HCT116 (cell line): ENCODE data around the gene VPS37B. TPM values are rescaled to one million over a fixed set of nuclear protein-coding genes. Genes with fewer than 3 reads are reported as not detected.

ENCODE experiments used
- ATAC-seq: fragments of 200-7000 bp; cut with Tn5 transposase; 2 replicates; pipeline ENCODE4 v1.9.1; 2020; ENCODE audit warnings: mild to moderate bottlenecking, moderate library complexity
- BruUV-seq: library from RNA; stranded (reverse); fragments of 400-500 nt; replicated peaks from 2 replicates; lab custom pipeline; 2021; lab: Mats Ljungman, UMichigan
- CTCF ChIA-PET: fragments of 300-600 bp; sonication (Branson Sonifier 250); formaldehyde crosslinking; loops from one replicate; lab custom pipeline; 2021; ENCODE audit warnings: antibody characterized with exemption; lab: Charles Lee
- POLR2A ChIA-PET: fragments of 300-600, 350-600 bp; sonication (Branson Sonifier 250); formaldehyde crosslinking; loops from one replicate; lab custom pipeline; 2021; ENCODE audit warnings: antibody characterized with exemption; lab: Charles Lee
- RAD21 ChIA-PET, 2 experiments: fragments of 300-600 bp; sonication (Branson Sonifier 250); formaldehyde crosslinking; loops; one replicate each; lab custom pipeline; 2023; ENCODE audit warnings: low total read pairs in 2 of 2; ENCODE audit not compliant: uncharacterized antibody in 2 of 2, unreplicated experiment in 2 of 2, low non-redundant PET in 1 of 2; lab: Charles Lee
- DNase-seq: peaks from one replicate; pipeline ENCODE4 v3.0.0-alpha.2; 2010; ENCODE audit warnings: low read depth, low spot score
- H2AFZ ChIP-seq: fragments of 200-600 bp; shearing (Covaris generic), sonication (generic); 2 replicates; pipeline ENCODE4 v1.6.1; 2017; ENCODE audit warnings: low read depth, mixed run types, mixed read lengths, antibody characterized with exemption, low read length; ENCODE audit not compliant: poor library complexity, severe bottlenecking
- H3K27ac ChIP-seq: 2 replicates; pipeline ENCODE4 v1.5.1; 2012; ENCODE audit warnings: low read depth, low read length
- H3K27me3 ChIP-seq: fragments of 200-600 bp; sonication (generic); 2 replicates; pipeline ENCODE4 v1.6.1; 2016; ENCODE audit warnings: mixed run types, low read length, mixed read lengths; ENCODE audit not compliant: insufficient read depth
- H3K36me3 ChIP-seq, 2 experiments: fragments of 200-500 bp in 1 of 2; fragments of 200-600 bp in 1 of 2; sonication (Bioruptor generic) in 1 of 2; sonication (generic) in 1 of 2; 2 replicates each; pipeline versions ENCODE4 v1.5.1 to v1.6.1; 2014 to 2016; ENCODE audit warnings: low read length in 2 of 2, inconsistent platforms in 1 of 2, mixed read lengths in 1 of 2, mixed run types in 1 of 2; ENCODE audit not compliant: insufficient read depth in 2 of 2, control insufficient read depth in 1 of 2
- H3K4me1 ChIP-seq, 2 experiments: fragments of 200-600 bp in 1 of 2; sonication (generic) in 1 of 2; 2 replicates each; pipeline versions ENCODE4 v1.5.1 to v1.6.1; 2012 to 2017; ENCODE audit warnings: low read length in 2 of 2, inconsistent platforms in 1 of 2, mild to moderate bottlenecking in 1 of 2, mixed read lengths in 1 of 2, mixed run types in 1 of 2, moderate library complexity in 1 of 2; ENCODE audit not compliant: insufficient read depth in 2 of 2, control insufficient read depth in 1 of 2
- H3K4me2 ChIP-seq: fragments of 200-600 bp; sonication (generic); 2 replicates; pipeline ENCODE4 v1.6.1; 2017; ENCODE audit warnings: mixed run types, low read length, mixed read lengths
- H3K4me3 ChIP-seq, 2 experiments: fragments of 200-600 bp in 1 of 2; sonication (generic) in 1 of 2; replicated peaks in 1 of 2; 2 replicates each; pipeline ENCODE4 v1.5.1; 2011 to 2016; ENCODE audit warnings: low read length in 2 of 2, control low read depth in 1 of 2, low read depth in 1 of 2, mild to moderate bottlenecking in 1 of 2, mixed read lengths in 1 of 2, mixed run types in 1 of 2
- H3K79me2 ChIP-seq: fragments of 200-600 bp; sonication (generic); 2 replicates; pipeline ENCODE4 v1.6.1; 2017; ENCODE audit warnings: mild to moderate bottlenecking, mixed run types, low read length, moderate library complexity, mixed read lengths; ENCODE audit not compliant: insufficient read depth
- H3K9ac ChIP-seq: fragments of 200-600 bp; sonication (generic); 2 replicates; pipeline ENCODE4 v1.6.1; 2016; ENCODE audit warnings: low read length, mixed read lengths
- H3K9me2 ChIP-seq: fragments of 200-600 bp; sonication (generic), shearing (Covaris generic); 2 replicates; pipeline ENCODE4 v1.6.1; 2017; ENCODE audit warnings: mixed run types, mild to moderate bottlenecking, moderate library complexity; ENCODE audit not compliant: insufficient read depth
- H3K9me3 ChIP-seq, 2 experiments: fragments of 200-500 bp in 1 of 2; fragments of 200-600 bp in 1 of 2; sonication (Bioruptor generic) in 1 of 2; sonication (generic) in 1 of 2; 2 replicates each; pipeline ENCODE4 v1.6.1; 2014 to 2017; ENCODE audit warnings: low read length in 2 of 2, mixed read lengths in 2 of 2, inconsistent platforms in 1 of 2, low read depth in 1 of 2, mild to moderate bottlenecking in 1 of 2, mixed run types in 1 of 2, moderate library complexity in 1 of 2; ENCODE audit not compliant: control insufficient read depth in 1 of 2, insufficient read depth in 1 of 2
- H4K20me1 ChIP-seq: fragments of 200-600 bp; sonication (generic), shearing (Covaris generic); 2 replicates; pipeline ENCODE4 v1.6.1; 2017; ENCODE audit warnings: mixed run types, mild to moderate bottlenecking, moderate library complexity; ENCODE audit not compliant: insufficient read depth
- ATF3 ChIP-seq: IDR thresholded peaks from 2 replicates; pipeline ENCODE4 v1.6.1; 2012
- CBX3 ChIP-seq: IDR thresholded peaks from 2 replicates; pipeline ENCODE4 v1.6.1; 2012; ENCODE audit warnings: low read depth
- CEBPB ChIP-seq: IDR thresholded peaks from 2 replicates; pipeline ENCODE4 v1.6.1; 2012; ENCODE audit warnings: low read depth
- ELF1 ChIP-seq: IDR thresholded peaks from 2 replicates; pipeline ENCODE4 v1.6.1; 2012; ENCODE audit warnings: low read depth, borderline replicate concordance
- FOSL1 ChIP-seq: IDR thresholded peaks from 2 replicates; pipeline ENCODE4 v1.6.1; 2012; ENCODE audit warnings: low read depth
- JUND ChIP-seq: IDR thresholded peaks from 2 replicates; pipeline ENCODE4 v1.6.1; 2012
- MAX ChIP-seq: IDR thresholded peaks from 2 replicates; pipeline ENCODE4 v1.6.1; 2012
- POLR2AphosphoS5 ChIP-seq: IDR thresholded peaks from 2 replicates; pipeline ENCODE4 v1.6.1; 2011; ENCODE audit warnings: mild to moderate bottlenecking, low read depth, low read length, moderate library complexity
- RAD21 ChIP-seq: IDR thresholded peaks from 2 replicates; pipeline ENCODE4 v1.6.1; 2012; ENCODE audit warnings: low read depth, mild to moderate bottlenecking
- SIN3A ChIP-seq: IDR thresholded peaks from 2 replicates; pipeline ENCODE4 v1.6.1; 2012; ENCODE audit warnings: low read depth
- SP1 ChIP-seq: IDR thresholded peaks from 2 replicates; pipeline ENCODE4 v1.6.1; 2012; ENCODE audit warnings: low read depth
- SRF ChIP-seq: IDR thresholded peaks from 2 replicates; pipeline ENCODE4 v1.6.1; 2012; ENCODE audit warnings: low read depth
- YY1 ChIP-seq: IDR thresholded peaks from 2 replicates; pipeline ENCODE4 v1.6.1; 2011; ENCODE audit warnings: low read length, low read depth, moderate library complexity, mild to moderate bottlenecking; ENCODE audit not compliant: insufficient replicate concordance; ENCODE audit errors: extremely low read depth
- ZBTB33 ChIP-seq: IDR thresholded peaks from 2 replicates; pipeline ENCODE4 v1.6.1; 2011; ENCODE audit warnings: mild to moderate bottlenecking, low read length, moderate library complexity; ENCODE audit not compliant: insufficient replicate concordance; ENCODE audit errors: extremely low read depth
- ZFX ChIP-seq: fragments of 450-650 bp; IDR thresholded peaks from 2 replicates; pipeline ENCODE4 v1.6.1; 2017
- ZNF274 ChIP-seq: fragments of 200-500 bp; sonication (Bioruptor generic); IDR thresholded peaks from 2 replicates; pipeline ENCODE4 v1.6.1; 2014; ENCODE audit warnings: mild to moderate bottlenecking, low read depth, low read length, inconsistent platforms
- intact Hi-C: fragments of 100-400 bp; cut with micrococcal nuclease; formaldehyde crosslinking; loops from 2 replicates; pipeline ENCODE4 v1.10.0; 2022
- total RNA-seq: library from RNA; stranded (reverse); gene quantifications from one replicate; pipeline ENCODE4 v1.2.1, GENCODE V29; 2021; ENCODE audit not compliant: unreplicated experiment
- TF ChIP-seq, protein P1 (sequence below): IDR thresholded peaks from 2 replicates; pipeline ENCODE4 v1.6.1; 2012; ENCODE audit warnings: low read depth
- TF ChIP-seq, protein P2 (sequence below), 3 experiments: fragments of 200-600 bp in 1 of 3; sonication (generic) in 1 of 3; IDR thresholded peaks in 2 of 3; conservative IDR thresholded peaks in 1 of 3; 2 replicates each; pipeline ENCODE4 v1.5.1; 2012 to 2017; ENCODE audit warnings: low read depth in 2 of 3, low read length in 2 of 3, antibody characterized with exemption in 1 of 3, borderline replicate concordance in 1 of 3, control low read depth in 1 of 3, mild to moderate bottlenecking in 1 of 3, mixed read lengths in 1 of 3, mixed run types in 1 of 3, moderate library complexity in 1 of 3; ENCODE audit not compliant: insufficient read depth in 1 of 3

VPS37B gene
- total RNA-seq, 1 experiment from 2014 or later = 55.0 TPM

DNA sequence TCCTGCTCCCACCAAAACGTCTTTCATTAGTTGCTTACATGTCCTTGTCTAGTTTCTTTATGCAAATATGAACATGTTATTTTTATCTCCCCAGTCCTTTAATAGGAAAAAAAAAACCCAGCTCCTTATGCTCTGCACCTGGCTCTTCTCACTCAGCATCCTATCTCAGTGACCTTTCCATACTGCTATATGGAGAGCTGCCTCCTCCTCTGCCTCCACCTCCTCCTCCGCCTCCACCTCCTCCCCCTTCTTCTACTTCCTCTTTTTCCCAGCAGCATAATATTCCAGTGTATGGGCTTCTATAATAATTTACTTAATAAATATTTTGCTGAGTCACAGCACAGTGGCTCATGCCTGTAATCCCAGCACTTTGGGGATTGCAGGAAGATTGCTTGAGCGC, 38.8 kb upstream of the VPS37B start (continued):
- TF ChIP-seq ZBTB33 = no peak
- TF ChIP-seq MAX = no peak
- TF ChIP-seq ATF3 = no peak

DNA sequence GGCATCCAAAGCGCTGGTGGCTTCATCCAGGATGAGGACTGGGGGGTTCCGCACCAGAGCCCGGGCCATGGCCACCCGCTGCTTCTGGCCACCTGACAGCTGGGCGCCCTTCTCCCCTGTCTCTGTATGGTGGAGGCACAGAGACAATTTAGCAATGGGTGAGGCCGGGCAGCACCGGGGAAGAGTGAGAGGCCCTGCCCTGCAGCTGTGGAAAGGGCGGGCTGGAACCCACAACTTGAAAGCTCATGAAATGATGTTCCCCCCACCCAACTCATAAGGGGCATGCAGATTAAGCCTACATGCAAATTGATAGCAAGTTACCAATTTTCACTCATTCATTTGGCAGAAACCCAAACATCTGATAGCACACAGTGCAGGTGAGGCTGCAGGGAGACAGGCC, 36.3 kb upstream of the VPS37B start:
- intact Hi-C loops = no loop called here
- Histone ChIP-seq H2AFZ (no peak overlapping the region), H3K9ac (no peak overlapping the region), H3K4me2 (no peak overlapping the region)
- ChIA-PET CTCF (no interaction called here), POLR2A (no interaction called here)
- TF ChIP-seq ZNF274 (no peak), MAX (no peak), ELF1 (no peak), FOSL1 (no peak), SRF (no peak), ZFX (no peak), YY1 (no peak), RAD21 (no peak), POLR2AphosphoS5 (no peak), CBX3 (no peak), CEBPB (no peak), ATF3 (no peak), SP1 (no peak), JUND (no peak), SIN3A (no peak)
- TF ChIP-seq, protein P1, sequence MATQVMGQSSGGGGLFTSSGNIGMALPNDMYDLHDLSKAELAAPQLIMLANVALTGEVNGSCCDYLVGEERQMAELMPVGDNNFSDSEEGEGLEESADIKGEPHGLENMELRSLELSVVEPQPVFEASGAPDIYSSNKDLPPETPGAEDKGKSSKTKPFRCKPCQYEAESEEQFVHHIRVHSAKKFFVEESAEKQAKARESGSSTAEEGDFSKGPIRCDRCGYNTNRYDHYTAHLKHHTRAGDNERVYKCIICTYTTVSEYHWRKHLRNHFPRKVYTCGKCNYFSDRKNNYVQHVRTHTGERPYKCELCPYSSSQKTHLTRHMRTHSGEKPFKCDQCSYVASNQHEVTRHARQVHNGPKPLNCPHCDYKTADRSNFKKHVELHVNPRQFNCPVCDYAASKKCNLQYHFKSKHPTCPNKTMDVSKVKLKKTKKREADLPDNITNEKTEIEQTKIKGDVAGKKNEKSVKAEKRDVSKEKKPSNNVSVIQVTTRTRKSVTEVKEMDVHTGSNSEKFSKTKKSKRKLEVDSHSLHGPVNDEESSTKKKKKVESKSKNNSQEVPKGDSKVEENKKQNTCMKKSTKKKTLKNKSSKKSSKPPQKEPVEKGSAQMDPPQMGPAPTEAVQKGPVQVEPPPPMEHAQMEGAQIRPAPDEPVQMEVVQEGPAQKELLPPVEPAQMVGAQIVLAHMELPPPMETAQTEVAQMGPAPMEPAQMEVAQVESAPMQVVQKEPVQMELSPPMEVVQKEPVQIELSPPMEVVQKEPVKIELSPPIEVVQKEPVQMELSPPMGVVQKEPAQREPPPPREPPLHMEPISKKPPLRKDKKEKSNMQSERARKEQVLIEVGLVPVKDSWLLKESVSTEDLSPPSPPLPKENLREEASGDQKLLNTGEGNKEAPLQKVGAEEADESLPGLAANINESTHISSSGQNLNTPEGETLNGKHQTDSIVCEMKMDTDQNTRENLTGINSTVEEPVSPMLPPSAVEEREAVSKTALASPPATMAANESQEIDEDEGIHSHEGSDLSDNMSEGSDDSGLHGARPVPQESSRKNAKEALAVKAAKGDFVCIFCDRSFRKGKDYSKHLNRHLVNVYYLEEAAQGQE = no peak
- TF ChIP-seq, protein P2, sequence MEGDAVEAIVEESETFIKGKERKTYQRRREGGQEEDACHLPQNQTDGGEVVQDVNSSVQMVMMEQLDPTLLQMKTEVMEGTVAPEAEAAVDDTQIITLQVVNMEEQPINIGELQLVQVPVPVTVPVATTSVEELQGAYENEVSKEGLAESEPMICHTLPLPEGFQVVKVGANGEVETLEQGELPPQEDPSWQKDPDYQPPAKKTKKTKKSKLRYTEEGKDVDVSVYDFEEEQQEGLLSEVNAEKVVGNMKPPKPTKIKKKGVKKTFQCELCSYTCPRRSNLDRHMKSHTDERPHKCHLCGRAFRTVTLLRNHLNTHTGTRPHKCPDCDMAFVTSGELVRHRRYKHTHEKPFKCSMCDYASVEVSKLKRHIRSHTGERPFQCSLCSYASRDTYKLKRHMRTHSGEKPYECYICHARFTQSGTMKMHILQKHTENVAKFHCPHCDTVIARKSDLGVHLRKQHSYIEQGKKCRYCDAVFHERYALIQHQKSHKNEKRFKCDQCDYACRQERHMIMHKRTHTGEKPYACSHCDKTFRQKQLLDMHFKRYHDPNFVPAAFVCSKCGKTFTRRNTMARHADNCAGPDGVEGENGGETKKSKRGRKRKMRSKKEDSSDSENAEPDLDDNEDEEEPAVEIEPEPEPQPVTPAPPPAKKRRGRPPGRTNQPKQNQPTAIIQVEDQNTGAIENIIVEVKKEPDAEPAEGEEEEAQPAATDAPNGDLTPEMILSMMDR (IDR thresholded peaks at IDR 0.05 in 2 of 3, conservative IDR thresholded peaks at IDR 0.05 in 1 of 3; ENCODE audit: borderline replicate concordance in 1 of 3, insufficient read depth in 1 of 3, low read depth in 2 of 3, low read length in 2 of 3) = no peak
- TF ChIP-seq, all 23 proteins: peak for 0
- H3K4me3 ChIP-seq = no peak overlapping the region
- peaks cover 0 to 4% of the 10 kb centered on the region in 2 experiments; a peak in 1 of 4 replicates for H3K4me1 ChIP-seq
- H3K9me3 ChIP-seq = no peaks in the 10 kb centered on the region
- H4K20me1 ChIP-seq = no peaks in the 10 kb centered on the region
- H3K27me3 ChIP-seq = no peaks in the 10 kb centered on the region
- H3K9me2 ChIP-seq = no peaks in the 10 kb centered on the region
- no peaks in the 10 kb centered on the region for H3K79me2 ChIP-seq
- DNase-seq (no peak), ATAC-seq (no peak)
- no peaks in the 10 kb centered on the region for H3K36me3 ChIP-seq
- RAD21 ChIA-PET = no interaction called here
- BruUV-seq = no TSS peak
- H3K27ac ChIP-seq = no peak overlapping the region
